Colonic mucosa (tissue), 4 donors: ENCODE results near the gene CREBBP. TPM values are rescaled to one million over a fixed set of nuclear protein-coding genes. Genes with fewer than 3 reads are reported as not detected.

Source experiments
- DNase-seq: peaks from one replicate; pipeline ENCODE4 v3.0.0-alpha.2; 2020
- H3K27ac ChIP-seq: fragments of 200-600 bp; one replicate; pipeline ENCODE4 v1.8.0; 2021
- H3K27me3 ChIP-seq: fragments of 200-600 bp; one replicate; pipeline ENCODE4 v1.8.0; 2021
- H3K36me3 ChIP-seq: fragments of 200-600 bp; one replicate; pipeline ENCODE4 v1.8.0; 2021
- H3K4me1 ChIP-seq: fragments of 200-600 bp; one replicate; pipeline ENCODE4 v1.8.0; 2021; ENCODE audit warnings: mild to moderate bottlenecking
- H3K4me3 ChIP-seq: fragments of 200-600 bp; one replicate; pipeline ENCODE4 v1.8.0; 2021
- H3K9ac ChIP-seq, 2 donors: one replicate each; pipeline ENCODE4 v1.7.0; 2013; ENCODE audit warnings: control low read depth in 2 of 2, low read depth in 2 of 2, low read length in 2 of 2
- H3K9me3 ChIP-seq: fragments of 200-600 bp; one replicate; pipeline ENCODE4 v1.8.0; 2021
- CTCF ChIP-seq: fragments of 200-600 bp; IDR thresholded peaks from one replicate; pipeline ENCODE4 v1.8.0; 2022; ENCODE audit warnings: antibody characterized with exemption, mild to moderate bottlenecking
- intact Hi-C: fragments of 100-400 bp; cut with DNase I; formaldehyde crosslinking; loops from one replicate; pipeline ENCODE4 v1.14.1; 2022
- total RNA-seq, 2 donors: library from RNA; stranded (reverse); fragmentation: NEBNext Ultra II Directional in 1 of 2; extraction: Animal tissue kit (Norgen Biotek cat#: 25700) in 1 of 2; gene quantifications; one replicate each; pipeline ENCODE4 v1.2.1, GENCODE V29; 2021
- donor health status: healthy.
- donor health status: DM: no; HTN: no; CAD: no.
- donor health status: DM: no; HTN: no; CAD: no.

Gene CREBBP
- total RNA-seq, 2 donors from 2014 or later: 42.0 to 45.2 TPM

- intact Hi-C loops: no loop called here
- no peaks in the 10 kb centered on the region for H3K9me3 ChIP-seq
- H3K36me3 ChIP-seq: no peaks in the 10 kb centered on the region
- peaks cover 3% of the 10 kb centered on the region for H3K4me1 ChIP-seq
- H3K27ac ChIP-seq: no peak overlapping the region
- DNase-seq: no peak
- H3K4me3 ChIP-seq: no peak overlapping the region
- H3K27me3 ChIP-seq: no peaks in the 10 kb centered on the region
- TF ChIP-seq CTCF: no peak
- no peak overlapping the region for H3K9ac ChIP-seq
Observed at GRCh38 chr16:3713587-3714242, 166.8 kb downstream of the CREBBP start.

- Histone ChIP-seq H3K27me3 (no peaks in the 10 kb centered on the region), H3K27ac (no peak overlapping the region), H3K36me3 (no peaks in the 10 kb centered on the region), H3K9ac (no peak overlapping the region), H3K9me3 (no peaks in the 10 kb centered on the region), H3K4me3 (no peak overlapping the region), H3K4me1 (peaks cover 3% of the 10 kb centered on the region)
- DNase-seq: no peak
- TF ChIP-seq CTCF: no peak
- intact Hi-C loops: no loop called here
Observed at GRCh38 chr16:3712861-3713372, 167.6 kb downstream of the CREBBP start.

- no peak for TF ChIP-seq CTCF
- Histone ChIP-seq H3K4me1 (no peaks in the 10 kb centered on the region), H3K9ac (no peak overlapping the region), H3K27me3 (no peaks in the 10 kb centered on the region), H3K4me3 (no peak overlapping the region), H3K27ac (no peak overlapping the region), H3K36me3 (no peaks in the 10 kb centered on the region), H3K9me3 (no peaks in the 10 kb centered on the region)
- intact Hi-C loops: no loop called here
- DNase-seq: no peak
Observed at GRCh38 chr16:3706253-3707012, 174.1 kb downstream of the CREBBP start.

GRCh38 chr16:3702082-3702481 lies 178.4 kb downstream of the CREBBP start:
- intact Hi-C loops: no loop called here
- no peak overlapping the region for H3K27ac ChIP-seq
- H3K36me3 ChIP-seq: no peaks in the 10 kb centered on the region
- no peaks in the 10 kb centered on the region for H3K4me1 ChIP-seq
- no peaks in the 10 kb centered on the region for H3K9me3 ChIP-seq
- no peak for DNase-seq
- no peaks in the 10 kb centered on the region for H3K27me3 ChIP-seq
- no peak overlapping the region for H3K4me3 ChIP-seq
- no peak overlapping the region for H3K9ac ChIP-seq
- no peak for TF ChIP-seq CTCF

GRCh38 chr16:3701531-3701930 lies 179.0 kb downstream of the CREBBP start:
- no peak for DNase-seq
- TF ChIP-seq CTCF: no peak
- intact Hi-C loops: no loop called here
- no peaks in the 10 kb centered on the region for H3K4me1 ChIP-seq
- H3K36me3 ChIP-seq: no peaks in the 10 kb centered on the region
- H3K9ac ChIP-seq: no peak overlapping the region
- no peaks in the 10 kb centered on the region for H3K9me3 ChIP-seq
- no peaks in the 10 kb centered on the region for H3K27me3 ChIP-seq
- no peak overlapping the region for H3K4me3 ChIP-seq
- H3K27ac ChIP-seq: no peak overlapping the region
